NT2/D1 (cell line): ENCODE results near the gene SETD1B.

Experiments used
- SUZ12 ChIP-seq: IDR thresholded peaks from 2 replicates; pipeline ENCODE4 v1.6.1; 2011; ENCODE audit not compliant: insufficient read length, insufficient read depth; ENCODE audit errors: extremely low read depth
- YY1 ChIP-seq: IDR thresholded peaks from 2 replicates; pipeline ENCODE4 v1.6.1; 2011; ENCODE audit not compliant: insufficient read length, insufficient read depth
- ZNF274 ChIP-seq: IDR thresholded peaks from 2 replicates; pipeline ENCODE4 v1.6.1; 2011; ENCODE audit warnings: mild to moderate bottlenecking, low read depth, low read length

DNA sequence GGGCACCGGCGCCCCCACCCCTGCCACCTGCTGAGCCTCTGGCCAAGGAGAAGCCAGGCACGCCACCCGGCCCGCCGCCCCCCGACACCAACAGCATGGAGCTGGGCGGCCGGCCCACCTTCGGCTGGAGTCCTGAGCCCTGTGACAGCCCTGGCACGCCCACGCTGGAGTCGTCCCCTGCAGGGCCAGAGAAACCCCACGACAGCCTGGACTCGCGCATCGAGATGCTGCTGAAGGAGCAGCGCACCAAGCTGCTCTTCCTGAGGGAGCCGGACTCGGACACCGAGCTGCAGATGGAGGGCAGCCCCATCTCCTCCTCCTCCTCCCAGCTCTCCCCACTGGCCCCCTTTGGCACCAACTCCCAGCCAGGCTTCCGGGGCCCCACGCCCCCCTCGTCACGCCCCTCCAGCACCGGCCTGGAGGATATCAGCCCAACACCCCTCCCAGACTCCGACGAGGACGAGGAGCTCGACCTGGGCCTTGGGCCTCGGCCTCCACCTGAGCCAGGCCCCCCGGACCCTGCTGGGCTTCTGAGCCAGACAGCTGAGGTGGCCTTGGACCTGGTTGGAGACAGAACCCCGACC, 6.5 kb downstream of the SETD1B start:
- TF ChIP-seq YY1 (no peak), ZNF274 (no peak), SUZ12 (no peak)
